Right lobe of liver (tissue), 6 donors: ENCODE results near the gene CBX6. TPM values are rescaled to one million over a fixed set of nuclear protein-coding genes. Genes with fewer than 3 reads are reported as not detected.
A peak's percentile ranks its signal among the peaks of the same experiment; 100 is the strongest.

Experiments used
- ATAC-seq, 4 donors: fragments of 200-7000 bp; cut with Tn5 transposase; one replicate each; pipeline ENCODE4 v1.9.1; 2020; ENCODE audit warnings: mild to moderate bottlenecking in 4 of 4, moderate library complexity in 4 of 4
- DNase-seq, 3 donors: peaks; one replicate each; pipeline ENCODE4 v3.0.0-alpha.2; 2020
- H3K27ac ChIP-seq, 3 donors: fragments of 200-600 bp; one replicate each; pipeline ENCODE4 v1.8.0; 2022
- H3K27me3 ChIP-seq, 2 donors: fragments of 200-600 bp; one replicate each; pipeline ENCODE4 v1.8.0; 2022
- H3K36me3 ChIP-seq, 4 donors: fragments of 200-600 bp; sonication (generic) in 1 of 4; one replicate each; pipeline versions ENCODE4 v1.5.1 to v1.8.0; 2017 to 2022; ENCODE audit warnings: control low read depth in 1 of 4
- H3K4me1 ChIP-seq, 4 donors: fragments of 200-600 bp; sonication (generic) in 1 of 4; one replicate each; pipeline versions ENCODE4 v1.5.1 to v1.8.0; 2017 to 2022; ENCODE audit warnings: control low read depth in 1 of 4
- H3K4me3 ChIP-seq, 3 donors: fragments of 200-600 bp; one replicate each; pipeline ENCODE4 v1.8.0; 2022
- H3K9me3 ChIP-seq, 4 donors: fragments of 200-600 bp; sonication (generic) in 1 of 4; one replicate each; pipeline versions ENCODE4 v1.5.1 to v1.8.0; 2017 to 2022; ENCODE audit warnings: control low read depth in 1 of 4
- POLR2A ChIP-seq: fragments of 450-650 bp; IDR thresholded peaks from one replicate; pipeline ENCODE4 v1.6.1; 2017; ENCODE audit warnings: antibody characterized with exemption, mild to moderate bottlenecking
- WGBS: methylation state at CpG from one replicate; pipeline ENCODE4 v1.1.6; 2018; ENCODE audit warnings: low coverage, low lambda C conversion rate; ENCODE audit not compliant: insufficient coverage; ENCODE audit errors: missing lambda C conversion rate; 5-methylcytosine and 5-hydroxymethylcytosine counted together
- intact Hi-C, 2 donors: fragments of 100-400 bp; cut with DNase I; formaldehyde crosslinking; loops; one replicate each; pipeline versions ENCODE4 v1.11.2 to v1.14.1; 2022
- total RNA-seq, 6 experiments: library from RNA; depleted of rRNA in 2 of 6; stranded (reverse); fragments of >200 nt in 2 of 6; fragmentation: NEBNext Ultra II Directional in 3 of 6; extraction: Animal tissue kit (Norgen Biotek cat#: 25700) in 3 of 6; gene quantifications; one replicate each; pipeline versions ENCODE4 v1.1.0 to v1.2.4, GENCODE V29; 2016 to 2023
- TF ChIP-seq, protein P1 (sequence below), 4 donors: fragments of 200-600 bp in 3 of 4; fragments of 450-650 bp in 1 of 4; IDR thresholded peaks; one replicate each; pipeline versions ENCODE4 v1.5.1 to v1.8.0; 2016 to 2022; ENCODE audit warnings: antibody characterized with exemption in 4 of 4, mild to moderate bottlenecking in 2 of 4
- donor health status: DM: no; HTN: yes; CAD: no.
- donor health status: DM: no; HTN: no; CAD: no.
- donor health status: DM: no; HTN: no; CAD: no.
- donor health status: DM: no; HTN: yes; CAD: no.
- donor health status: DM: no; HTN: yes; CAD: no.

The CBX6 gene
- total RNA-seq, 6 experiments from 2014 or later, result 7.8 to 22.5 (median 12.1) TPM

DNA sequence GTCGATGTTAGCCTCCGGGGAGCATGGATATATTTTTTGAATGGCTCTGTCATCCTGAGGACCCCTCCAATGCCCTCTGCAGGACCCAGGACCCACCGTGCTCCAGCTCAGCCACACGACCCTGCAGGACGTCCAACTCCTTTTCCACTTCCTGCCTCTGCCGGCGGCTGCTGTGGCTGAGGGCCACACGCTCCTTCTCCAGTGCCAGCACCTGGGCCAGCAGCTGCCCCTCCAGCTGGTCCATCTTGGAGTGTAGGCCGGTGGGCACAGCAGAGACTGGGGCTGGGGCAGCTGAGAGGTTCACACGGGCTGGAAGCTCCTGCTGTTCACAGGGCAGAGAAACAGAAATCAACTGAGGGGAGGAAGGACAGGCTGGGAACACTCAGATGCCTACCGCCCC is 43.8 kb downstream of the CBX6 start:
- intact Hi-C loops, result no loop called here
- 60% methylated on average over 8 of the region's 11 CpGs for WGBS

DNA sequence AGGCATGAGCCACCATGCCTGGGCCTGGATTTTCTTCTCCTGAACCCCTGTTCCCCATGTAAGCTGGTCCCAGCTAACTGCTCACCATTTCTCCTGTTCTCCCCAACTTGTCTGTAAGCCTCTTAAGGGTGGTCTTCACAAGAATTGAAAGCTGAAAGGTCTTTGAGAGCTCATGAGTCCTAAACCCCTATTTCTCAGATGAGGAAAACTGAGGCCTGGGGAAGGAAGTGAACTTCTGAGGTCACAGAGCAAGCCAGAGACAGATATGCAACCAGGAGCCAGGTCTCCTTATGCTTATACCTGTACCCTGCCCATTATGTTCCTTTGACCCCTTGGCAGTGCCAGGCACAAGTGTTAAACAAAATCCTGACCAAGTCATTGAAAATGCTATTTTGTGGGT is 44.5 kb downstream of the CBX6 start:
- H3K27ac ChIP-seq, result no peak overlapping the region

More for the DNA sequence above, 43.8 kb downstream of the CBX6 start:
- TF ChIP-seq, protein P1, sequence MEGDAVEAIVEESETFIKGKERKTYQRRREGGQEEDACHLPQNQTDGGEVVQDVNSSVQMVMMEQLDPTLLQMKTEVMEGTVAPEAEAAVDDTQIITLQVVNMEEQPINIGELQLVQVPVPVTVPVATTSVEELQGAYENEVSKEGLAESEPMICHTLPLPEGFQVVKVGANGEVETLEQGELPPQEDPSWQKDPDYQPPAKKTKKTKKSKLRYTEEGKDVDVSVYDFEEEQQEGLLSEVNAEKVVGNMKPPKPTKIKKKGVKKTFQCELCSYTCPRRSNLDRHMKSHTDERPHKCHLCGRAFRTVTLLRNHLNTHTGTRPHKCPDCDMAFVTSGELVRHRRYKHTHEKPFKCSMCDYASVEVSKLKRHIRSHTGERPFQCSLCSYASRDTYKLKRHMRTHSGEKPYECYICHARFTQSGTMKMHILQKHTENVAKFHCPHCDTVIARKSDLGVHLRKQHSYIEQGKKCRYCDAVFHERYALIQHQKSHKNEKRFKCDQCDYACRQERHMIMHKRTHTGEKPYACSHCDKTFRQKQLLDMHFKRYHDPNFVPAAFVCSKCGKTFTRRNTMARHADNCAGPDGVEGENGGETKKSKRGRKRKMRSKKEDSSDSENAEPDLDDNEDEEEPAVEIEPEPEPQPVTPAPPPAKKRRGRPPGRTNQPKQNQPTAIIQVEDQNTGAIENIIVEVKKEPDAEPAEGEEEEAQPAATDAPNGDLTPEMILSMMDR (IDR thresholded peaks at IDR 0.05), result no peak
- TF ChIP-seq POLR2A, result no peak
- H3K4me1 ChIP-seq, result no peaks in the 10 kb centered on the region
- H3K36me3 ChIP-seq, result no peaks in the 10 kb centered on the region
- DNase-seq (peak in 1 of 3 donors; percentile 45), ATAC-seq (no peak)
- no peaks in the 10 kb centered on the region for H3K27me3 ChIP-seq
- no peaks in the 10 kb centered on the region for H3K9me3 ChIP-seq
- no peak overlapping the region for H3K27ac ChIP-seq
- no peak overlapping the region for H3K4me3 ChIP-seq

DNA sequence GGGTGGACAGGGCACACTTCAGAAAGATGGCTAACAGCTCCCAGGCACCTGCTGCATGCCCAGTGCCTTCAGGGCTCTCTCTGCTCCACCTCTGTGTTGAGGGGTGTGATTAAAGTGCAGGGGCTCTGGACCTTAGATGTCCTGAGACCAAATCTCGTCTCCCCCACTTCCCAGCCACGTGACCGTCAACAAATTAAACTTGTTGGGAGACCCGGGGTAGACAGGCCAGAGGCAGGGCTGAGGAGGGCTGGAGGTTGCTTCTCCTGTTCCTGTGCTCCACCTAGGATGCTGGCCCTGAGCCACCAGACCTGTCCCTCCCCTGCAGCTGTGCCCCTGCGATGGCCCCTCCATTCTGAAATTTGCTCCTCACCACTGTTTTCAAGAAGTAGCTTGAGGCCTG is 45.2 kb downstream of the CBX6 start:
- DNase-seq (no peak), ATAC-seq (no peak)
- Histone ChIP-seq H3K27ac (no peak overlapping the region), H3K9me3 (no peaks in the 10 kb centered on the region), H3K4me3 (no peak overlapping the region), H3K4me1 (no peaks in the 10 kb centered on the region), H3K36me3 (no peaks in the 10 kb centered on the region), H3K27me3 (no peaks in the 10 kb centered on the region)
- intact Hi-C loops, result no loop called here
- TF ChIP-seq POLR2A, result no peak
- TF ChIP-seq, protein P1 (IDR thresholded peaks at IDR 0.05), result no peak
- 58% methylated on average over 2 of the region's 5 CpGs for WGBS

More for the DNA sequence above, 44.5 kb downstream of the CBX6 start:
- H3K9me3 ChIP-seq, result no peaks in the 10 kb centered on the region
- DNase-seq (peak in 1 of 3 donors; percentile 19), ATAC-seq (no peak)
- H3K27me3 ChIP-seq, result no peaks in the 10 kb centered on the region
- TF ChIP-seq, protein P1 (IDR thresholded peaks at IDR 0.05), result no peak
- TF ChIP-seq POLR2A, result no peak
- intact Hi-C loops, result no loop called here
- H3K36me3 ChIP-seq, result no peaks in the 10 kb centered on the region
- H3K4me3 ChIP-seq, result no peak overlapping the region
- no peaks in the 10 kb centered on the region for H3K4me1 ChIP-seq

DNA sequence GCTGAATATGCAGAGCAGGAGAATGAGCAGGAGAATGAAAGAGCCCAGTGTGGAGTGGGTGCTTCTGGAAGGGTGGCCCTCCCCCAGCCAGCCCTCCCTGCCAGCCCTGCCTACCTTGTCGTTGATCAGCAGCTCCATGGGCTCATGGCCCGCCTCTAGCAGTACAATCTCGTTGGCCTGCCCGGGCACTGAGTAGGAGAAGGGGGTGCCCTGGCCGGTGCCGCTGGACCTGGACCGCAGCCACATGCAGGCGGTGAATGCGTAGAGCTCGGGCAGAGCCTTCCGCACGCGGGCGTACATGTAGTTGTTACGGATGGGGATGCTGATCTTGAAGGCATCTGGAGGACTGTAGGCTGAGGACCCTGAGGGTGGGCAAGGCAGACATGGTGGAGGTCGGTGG is 45.6 kb downstream of the CBX6 start:
- DNase-seq (peak in 1 of 3 donors; percentile 40), ATAC-seq (no peak)
- 75% methylated on average over 4 of the region's 16 CpGs for WGBS
- TF ChIP-seq POLR2A, result no peak
- TF ChIP-seq, protein P1 (IDR thresholded peaks at IDR 0.05), result no peak
- H3K4me3 ChIP-seq, result no peak overlapping the region
- no peak overlapping the region for H3K27ac ChIP-seq
- H3K9me3 ChIP-seq, result no peaks in the 10 kb centered on the region
- intact Hi-C loops, result no loop called here
- no peaks in the 10 kb centered on the region for H3K27me3 ChIP-seq
- H3K4me1 ChIP-seq, result no peaks in the 10 kb centered on the region
- no peaks in the 10 kb centered on the region for H3K36me3 ChIP-seq

DNA sequence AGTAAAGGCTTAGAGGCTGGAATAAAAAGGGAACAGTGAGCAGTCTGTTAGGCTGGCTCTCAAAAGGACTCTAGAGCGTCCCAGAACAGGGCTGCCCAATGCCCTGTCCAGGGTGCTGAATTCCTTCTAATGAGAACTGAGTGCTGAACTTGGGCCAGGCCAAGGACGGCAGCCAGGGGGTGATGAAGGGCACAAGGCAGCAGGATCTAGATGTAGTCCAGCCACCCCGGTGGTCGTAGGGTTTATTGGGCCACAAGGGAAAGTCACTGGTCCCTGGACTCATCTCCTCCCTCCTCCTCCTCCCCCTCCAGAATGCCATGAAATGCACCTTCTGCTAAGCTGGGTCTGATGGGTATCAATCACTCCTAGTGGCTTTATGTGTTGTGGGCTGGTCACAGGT is 47.4 kb downstream of the CBX6 start:
- ATAC-seq (peak; percentile 59 to 86 (median 72)), DNase-seq (peak in 2 of 3 donors; percentile 56 to 59)
- Histone ChIP-seq H3K27ac (no peak overlapping the region), H3K9me3 (no peaks in the 10 kb centered on the region), H3K4me1 (no peaks in the 10 kb centered on the region), H3K4me3 (no peak overlapping the region), H3K36me3 (no peaks in the 10 kb centered on the region), H3K27me3 (no peaks in the 10 kb centered on the region)
- 0% methylated on average over 1 of the region's 4 CpGs for WGBS
- intact Hi-C loops, result no loop called here
- TF ChIP-seq POLR2A, result no peak
- TF ChIP-seq, protein P1 (IDR thresholded peaks at IDR 0.05), result peak; percentile 10 to 37 (median 28)
